ENCODE measurements around the gene STAB1.

STAB1 gene

DNA sequence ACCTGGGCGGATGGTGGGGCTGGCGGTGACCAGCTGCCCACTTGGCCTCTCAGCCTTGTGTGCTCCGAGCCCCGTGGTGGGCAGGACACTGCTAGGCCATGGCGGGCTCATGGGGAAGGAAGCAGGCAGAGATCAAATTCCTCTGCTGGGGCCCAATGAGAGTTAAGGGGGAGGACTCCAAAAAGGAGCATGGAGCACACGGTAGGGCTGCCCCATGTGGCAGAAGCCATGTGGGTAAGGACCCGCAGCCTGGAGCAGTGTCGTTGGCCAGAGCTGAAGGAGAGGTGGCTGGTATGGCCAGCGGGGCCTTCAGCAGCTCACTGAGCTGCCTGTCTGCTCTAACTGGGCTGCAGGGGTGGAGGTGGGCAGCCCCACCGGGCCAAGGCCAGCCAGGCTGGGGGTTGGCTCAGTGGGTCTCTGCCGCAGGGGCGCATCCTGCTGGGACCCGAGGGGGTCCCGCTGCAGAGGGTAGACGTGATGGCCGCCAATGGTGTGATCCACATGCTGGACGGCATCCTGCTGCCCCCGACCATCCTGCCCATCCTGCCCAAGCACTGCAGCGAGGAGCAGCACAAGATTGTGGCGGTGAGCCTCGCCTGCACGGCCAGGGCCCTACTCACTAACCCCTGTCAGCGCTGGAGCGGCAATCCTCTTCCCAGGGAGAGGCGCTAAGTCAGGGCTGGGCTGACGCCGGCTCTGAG is 11.3 kb downstream of the STAB1 start:
- no peak overlapping the region for H3K4me3 ChIP-seq (ENCODE audit: low read depth, low read length)

DNA sequence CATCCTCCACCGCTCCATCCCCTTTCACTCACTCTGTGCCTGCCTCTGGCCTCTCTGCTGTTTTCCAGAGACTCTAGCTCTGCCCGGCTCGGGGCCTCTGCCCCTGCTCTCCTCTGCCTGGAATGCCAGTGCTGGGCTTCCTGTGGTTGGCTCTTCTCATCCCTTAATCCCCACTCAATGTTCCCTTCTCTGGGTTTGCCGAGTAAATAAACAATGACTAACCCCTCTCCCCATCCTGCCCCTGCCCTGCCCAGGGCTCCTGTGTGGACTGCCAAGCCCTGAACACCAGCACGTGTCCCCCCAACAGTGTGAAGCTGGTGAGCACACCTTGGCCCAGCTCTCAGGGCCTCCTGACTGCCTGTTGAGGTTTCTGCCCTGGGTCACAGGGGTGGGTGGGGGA is 12.2 kb downstream of the STAB1 start:
- no peak overlapping the region for H3K4me3 ChIP-seq (ENCODE audit: low read depth, low read length)

GRCh38 chr3:52509753-52510328 is 14.7 kb downstream of the STAB1 start:
- H3K4me3 ChIP-seq (ENCODE audit: low read depth, low read length), result no peak overlapping the region

DNA sequence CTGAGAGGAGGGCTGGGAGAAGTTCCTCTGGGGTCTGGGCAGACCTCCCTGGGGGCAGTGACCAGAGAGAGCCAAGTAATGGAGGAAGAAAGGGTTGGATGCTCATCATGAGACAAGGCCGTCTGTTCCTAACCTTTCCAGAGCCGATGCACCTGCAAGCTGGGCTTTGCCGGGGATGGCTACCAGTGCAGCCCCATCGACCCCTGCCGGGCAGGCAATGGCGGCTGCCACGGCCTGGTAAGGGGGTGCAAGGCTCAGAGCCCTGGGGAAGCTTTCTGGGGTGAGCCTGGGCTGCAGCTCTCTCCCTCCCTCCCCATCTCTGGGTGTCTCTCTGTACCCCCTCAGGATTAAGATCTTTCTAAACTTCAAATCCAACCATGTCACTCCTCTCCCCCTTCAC is 16.4 kb downstream of the STAB1 start:
- no peak overlapping the region for H3K4me3 ChIP-seq (ENCODE audit: low read depth, low read length)

GRCh38 chr3:52512105-52512504 is 17.0 kb downstream of the STAB1 start:
- no peak overlapping the region for H3K4me3 ChIP-seq (ENCODE audit: low read depth, low read length)

- H3K4me3 ChIP-seq (ENCODE audit: low read depth, low read length), result no peak overlapping the region
Observed at GRCh38 chr3:52512727-52513126, 17.6 kb downstream of the STAB1 start.

GRCh38 chr3:52513281-52513680 is 18.1 kb downstream of the STAB1 start:
- no peak overlapping the region for H3K4me3 ChIP-seq (ENCODE audit: low read depth, low read length)

DNA sequence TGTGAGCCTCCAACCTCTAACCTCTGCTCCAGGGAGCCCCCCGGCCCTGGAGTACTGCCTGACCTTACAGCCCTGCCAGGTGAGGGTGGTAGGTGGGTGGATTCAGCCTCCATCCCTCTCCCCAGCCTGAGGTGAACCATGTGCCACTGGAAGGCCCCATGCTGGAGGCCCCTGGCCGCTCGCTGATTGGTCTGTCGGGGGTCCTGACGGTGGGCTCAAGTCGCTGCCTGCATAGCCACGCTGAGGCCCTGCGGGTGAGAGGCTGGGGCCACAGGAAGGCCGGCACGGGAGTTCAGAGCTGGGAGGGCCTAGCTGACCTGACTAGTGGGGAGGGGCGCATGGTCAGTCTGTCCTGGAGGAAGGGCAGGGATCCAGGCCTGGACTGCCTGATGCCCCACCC is 19.4 kb downstream of the STAB1 start:
- H3K4me3 ChIP-seq (ENCODE audit: low read depth, low read length), result no peak overlapping the region

GRCh38 chr3:52515192-52515591 is 20.1 kb downstream of the STAB1 start:
- H3K4me3 ChIP-seq (ENCODE audit: low read depth, low read length), result no peak overlapping the region

- H3K4me3 ChIP-seq (ENCODE audit: low read depth, low read length), result no peak overlapping the region
Observed at GRCh38 chr3:52516509-52517195, 21.5 kb downstream of the STAB1 start.

DNA sequence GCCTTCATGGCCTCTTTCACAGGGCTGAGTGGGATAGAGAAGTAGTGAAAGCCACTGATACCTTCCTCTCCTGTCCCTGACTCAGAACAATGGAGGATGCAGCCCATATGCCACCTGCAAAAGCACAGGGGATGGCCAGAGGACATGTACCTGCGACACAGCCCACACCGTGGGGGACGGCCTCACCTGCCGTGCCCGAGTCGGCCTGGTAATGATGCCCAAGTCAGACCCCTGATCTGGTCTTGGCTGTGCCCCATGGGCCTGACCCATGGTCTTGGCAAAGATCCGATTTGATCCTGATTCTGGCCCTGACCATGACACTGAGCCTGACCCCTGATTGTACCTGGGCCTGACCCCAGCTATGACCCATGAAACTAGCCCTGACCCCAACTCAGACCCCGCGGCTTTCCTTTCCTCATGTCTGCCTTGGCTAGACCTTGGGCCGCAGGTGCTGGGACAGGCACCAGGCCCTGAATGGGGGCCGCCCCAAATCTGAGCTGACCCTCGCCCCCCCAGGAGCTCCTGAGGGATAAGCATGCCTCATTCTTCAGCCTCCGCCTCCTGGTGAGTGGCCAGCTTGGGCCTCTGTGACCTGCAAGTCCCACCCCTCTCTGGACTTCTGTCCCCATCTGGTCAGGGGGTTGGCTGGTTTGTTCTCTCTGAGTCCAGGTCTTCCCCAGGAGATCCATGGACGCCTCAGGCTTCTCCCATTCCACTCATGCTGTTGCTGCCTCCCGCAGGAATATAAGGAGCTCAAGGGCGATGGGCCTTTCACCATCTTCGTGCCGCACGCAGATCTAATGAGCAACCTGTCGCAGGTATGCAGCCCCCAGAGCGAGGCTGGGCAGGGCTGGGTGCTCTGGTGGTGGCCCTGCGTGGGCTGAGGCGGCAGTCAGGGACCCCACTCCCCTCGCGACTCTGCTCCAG is 22.9 kb downstream of the STAB1 start:
- H3K4me3 ChIP-seq (ENCODE audit: low read depth, low read length), result peak overlapping the region; percentile 27

GRCh38 chr3:52518723-52519444 is 23.7 kb downstream of the STAB1 start:
- peak overlapping the region; percentile 27 for H3K4me3 ChIP-seq (ENCODE audit: low read depth, low read length)

GRCh38 chr3:52519445-52520140 is 24.5 kb downstream of the STAB1 start:
- H3K4me3 ChIP-seq (ENCODE audit: low read depth, low read length), result no peak overlapping the region

- no peak overlapping the region for H3K4me3 ChIP-seq (ENCODE audit: low read depth, low read length)
Observed at GRCh38 chr3:52520141-52520667, 25.1 kb downstream of the STAB1 start.

DNA sequence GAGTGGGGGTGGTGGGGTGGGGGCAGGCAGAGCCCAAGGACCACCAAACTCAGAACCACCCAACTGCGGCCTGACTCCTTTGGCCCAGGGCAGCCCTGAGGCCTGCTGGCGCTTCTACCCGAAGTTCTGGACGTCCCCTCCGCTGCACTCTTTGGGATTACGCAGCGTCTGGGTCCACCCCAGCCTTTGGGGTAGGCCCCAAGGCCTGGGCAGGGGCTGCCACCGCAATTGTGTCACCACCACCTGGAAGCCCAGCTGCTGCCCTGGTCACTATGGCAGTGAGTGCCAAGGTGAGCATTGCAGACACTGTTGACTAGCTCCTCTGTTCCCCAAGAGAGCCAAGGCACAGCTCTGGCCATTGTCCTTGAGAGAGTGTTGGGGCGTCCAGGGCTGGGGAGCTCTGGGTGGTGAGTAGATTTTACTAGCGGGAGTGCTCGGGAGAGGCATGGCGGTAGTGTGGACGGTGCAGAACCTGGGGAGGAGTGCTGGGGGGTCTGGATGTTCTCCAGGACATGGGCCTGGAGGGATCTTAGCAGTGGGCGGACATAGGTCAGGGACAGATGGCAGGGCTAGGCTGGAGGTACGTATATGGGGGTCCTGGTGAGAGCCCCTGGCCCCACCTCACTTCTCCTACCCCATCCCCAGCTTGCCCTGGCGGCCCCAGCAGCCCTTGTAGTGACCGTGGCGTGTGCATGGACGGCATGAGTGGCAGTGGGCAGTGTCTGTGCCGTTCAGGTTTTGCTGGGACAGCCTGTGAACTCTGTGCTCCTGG is 25.8 kb downstream of the STAB1 start:
- no peak overlapping the region for H3K4me3 ChIP-seq (ENCODE audit: low read depth, low read length)

GRCh38 chr3:52521488-52521824 is 26.3 kb downstream of the STAB1 start:
- no peak overlapping the region for H3K4me3 ChIP-seq (ENCODE audit: low read depth, low read length)

DNA sequence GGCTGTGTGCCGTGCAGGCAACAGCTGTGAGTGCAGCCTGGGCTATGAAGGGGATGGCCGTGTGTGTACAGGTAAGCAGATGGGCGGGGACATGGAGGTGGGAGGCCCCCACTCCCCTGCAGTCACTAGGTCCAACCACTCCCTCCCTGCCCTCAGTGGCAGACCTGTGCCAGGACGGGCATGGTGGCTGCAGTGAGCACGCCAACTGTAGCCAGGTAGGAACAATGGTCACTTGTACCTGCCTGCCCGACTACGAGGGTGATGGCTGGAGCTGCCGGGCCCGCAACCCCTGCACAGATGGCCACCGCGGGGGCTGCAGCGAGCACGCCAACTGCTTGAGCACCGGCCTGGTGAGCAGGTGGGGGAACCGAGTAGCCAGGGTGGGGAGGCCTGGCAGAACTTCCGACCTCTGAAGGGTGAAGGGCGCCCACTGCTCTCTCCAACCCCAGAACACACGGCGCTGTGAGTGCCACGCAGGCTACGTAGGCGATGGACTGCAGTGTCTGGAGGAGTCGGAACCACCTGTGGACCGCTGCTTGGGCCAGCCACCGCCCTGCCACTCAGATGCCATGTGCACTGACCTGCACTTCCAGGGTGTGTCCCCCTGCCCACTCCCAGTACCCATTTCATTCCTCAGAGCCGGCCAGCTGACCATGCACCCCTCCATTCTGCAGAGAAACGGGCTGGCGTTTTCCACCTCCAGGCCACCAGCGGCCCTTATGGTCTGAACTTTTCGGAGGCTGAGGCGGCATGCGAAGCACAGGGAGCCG is 26.9 kb downstream of the STAB1 start:
- H3K4me3 ChIP-seq (ENCODE audit: low read depth, low read length), result no peak overlapping the region

DNA sequence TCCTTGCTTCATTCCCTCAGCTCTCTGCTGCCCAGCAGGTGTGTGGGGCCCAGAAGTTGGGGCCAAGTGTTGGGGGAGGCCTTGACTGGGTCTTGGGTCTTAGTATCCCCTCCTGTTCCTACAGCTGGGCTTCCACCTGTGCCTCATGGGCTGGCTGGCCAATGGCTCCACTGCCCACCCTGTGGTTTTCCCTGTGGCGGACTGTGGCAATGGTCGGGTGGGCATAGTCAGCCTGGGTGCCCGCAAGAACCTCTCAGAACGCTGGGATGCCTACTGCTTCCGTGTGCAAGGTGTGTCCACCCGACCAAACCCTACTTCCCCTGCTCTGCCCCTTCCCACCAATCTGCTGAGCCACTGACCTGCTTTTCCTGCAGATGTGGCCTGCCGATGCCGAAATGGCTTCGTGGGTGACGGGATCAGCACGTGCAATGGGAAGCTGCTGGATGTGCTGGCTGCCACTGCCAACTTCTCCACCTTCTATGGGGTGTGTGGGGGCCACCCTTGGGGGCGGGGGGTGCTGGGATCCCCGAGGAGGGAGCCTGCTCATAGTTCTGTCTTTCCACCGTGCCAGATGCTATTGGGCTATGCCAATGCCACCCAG is 27.6 kb downstream of the STAB1 start:
- H3K4me3 ChIP-seq (ENCODE audit: low read depth, low read length), result no peak overlapping the region
